Measurements from ENCODE around the gene TKT. TPM values are rescaled to one million over a fixed set of nuclear protein-coding genes. Genes with fewer than 3 reads are reported as not detected.

The TKT gene
- total RNA-seq, 2 experiments from 2014 or later, result 91.5 to 103 TPM

DNA sequence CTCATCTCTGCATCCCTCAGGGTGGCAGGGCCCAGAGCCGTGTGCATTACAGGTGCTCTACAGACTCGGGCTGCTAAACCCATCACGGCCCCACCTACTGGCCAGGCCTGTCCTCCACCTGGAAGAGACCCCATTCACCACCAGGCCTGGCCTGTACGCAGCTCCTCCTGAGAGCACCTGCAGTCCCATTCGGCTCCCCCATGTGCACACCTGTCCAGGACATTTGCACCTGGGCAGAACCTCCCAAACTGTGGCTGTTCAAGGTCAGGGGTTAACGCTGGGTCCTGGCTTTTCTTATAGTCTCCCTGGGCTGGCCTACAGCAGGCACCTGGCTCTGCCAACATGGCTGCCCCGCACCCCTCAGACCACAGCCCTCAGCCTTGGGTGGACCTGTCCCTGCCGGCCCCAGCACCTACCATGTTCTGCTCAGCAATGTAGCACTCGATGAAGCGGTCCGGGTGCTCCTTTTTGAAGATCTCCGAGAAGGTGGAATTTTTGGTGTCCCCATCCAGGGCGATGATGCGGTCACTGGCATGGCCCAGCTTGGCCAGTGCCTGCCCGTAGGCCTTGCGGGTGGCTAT is 25.7 kb downstream of the TKT start:
- no peak overlapping the region for H3K27ac Mint-ChIP-seq

DNA sequence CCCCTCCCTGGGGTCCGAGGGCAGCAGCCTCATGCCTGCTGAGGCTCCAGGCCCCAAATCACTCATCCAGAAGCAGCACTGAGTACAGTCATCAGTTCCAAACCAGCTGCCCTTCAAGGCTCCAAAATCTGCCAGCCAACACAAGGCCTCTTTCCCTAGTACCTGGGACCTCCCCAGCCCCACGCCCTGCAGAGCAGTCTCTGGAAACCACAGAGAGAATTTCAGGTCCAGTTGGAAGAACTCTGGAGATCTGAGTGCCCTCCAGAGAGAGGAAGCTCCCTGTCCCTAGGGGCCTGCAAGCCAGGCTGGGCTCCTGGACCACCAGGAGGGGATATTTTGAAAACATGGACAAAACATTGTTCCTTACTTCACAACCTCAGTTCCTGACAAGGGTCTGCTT is 26.2 kb downstream of the TKT start:
- CTCF ChIA-PET, result no interaction called here
- Mint-ChIP-seq H3K36me3 (ENCODE audit: low read depth) (peaks cover 89% of the 10 kb centered on the region), H3K4me1 (ENCODE audit: low read depth) (no peaks in the 10 kb centered on the region), H3K27ac (no peak overlapping the region), H3K4me3 (no peak overlapping the region), H3K27me3 (no peaks in the 10 kb centered on the region), H3K9me3 (no peaks in the 10 kb centered on the region)
- TF ChIP-seq, protein P1, sequence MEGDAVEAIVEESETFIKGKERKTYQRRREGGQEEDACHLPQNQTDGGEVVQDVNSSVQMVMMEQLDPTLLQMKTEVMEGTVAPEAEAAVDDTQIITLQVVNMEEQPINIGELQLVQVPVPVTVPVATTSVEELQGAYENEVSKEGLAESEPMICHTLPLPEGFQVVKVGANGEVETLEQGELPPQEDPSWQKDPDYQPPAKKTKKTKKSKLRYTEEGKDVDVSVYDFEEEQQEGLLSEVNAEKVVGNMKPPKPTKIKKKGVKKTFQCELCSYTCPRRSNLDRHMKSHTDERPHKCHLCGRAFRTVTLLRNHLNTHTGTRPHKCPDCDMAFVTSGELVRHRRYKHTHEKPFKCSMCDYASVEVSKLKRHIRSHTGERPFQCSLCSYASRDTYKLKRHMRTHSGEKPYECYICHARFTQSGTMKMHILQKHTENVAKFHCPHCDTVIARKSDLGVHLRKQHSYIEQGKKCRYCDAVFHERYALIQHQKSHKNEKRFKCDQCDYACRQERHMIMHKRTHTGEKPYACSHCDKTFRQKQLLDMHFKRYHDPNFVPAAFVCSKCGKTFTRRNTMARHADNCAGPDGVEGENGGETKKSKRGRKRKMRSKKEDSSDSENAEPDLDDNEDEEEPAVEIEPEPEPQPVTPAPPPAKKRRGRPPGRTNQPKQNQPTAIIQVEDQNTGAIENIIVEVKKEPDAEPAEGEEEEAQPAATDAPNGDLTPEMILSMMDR (IDR thresholded peaks at IDR 0.05), result no peak
- ATAC-seq (ENCODE audit: poor library complexity) (no peak), DNase-seq (no peak)
- H3K9me3 ChIP-seq (ENCODE audit: control insufficient read depth in 1 of 2, insufficient read depth in 1 of 2, low read length in 2 of 2), result peaks cover 0 to 3% of the 10 kb centered on the region in 2 experiments
- no peaks in the 10 kb centered on the region for H3K4me1 ChIP-seq (ENCODE audit: insufficient read depth, low read length)
- H3K36me3 ChIP-seq (ENCODE audit: insufficient read depth, low read length), result peaks cover 99% of the 10 kb centered on the region
- no peak overlapping the region for H3K27ac ChIP-seq (ENCODE audit: low read depth in 1 of 2, low read length in 2 of 2)
- POLR2A ChIA-PET, result no interaction called here
- intact Hi-C loops (cut with DNase I, micrococcal nuclease), result no loop called here
- no peaks in the 10 kb centered on the region for H3K27me3 ChIP-seq (ENCODE audit: control insufficient read depth in 1 of 2, insufficient read depth in 2 of 2, low read length in 2 of 2)
- H3K4me3 ChIP-seq (ENCODE audit: low read length), result no peak overlapping the region

More for the DNA sequence above, 25.7 kb downstream of the TKT start:
- Mint-ChIP-seq H3K4me1 (ENCODE audit: low read depth) (no peaks in the 10 kb centered on the region), H3K4me3 (no peak overlapping the region), H3K9me3 (no peaks in the 10 kb centered on the region), H3K36me3 (ENCODE audit: low read depth) (peaks cover 89% of the 10 kb centered on the region), H3K27me3 (no peaks in the 10 kb centered on the region)
- no peaks in the 10 kb centered on the region for H3K27me3 ChIP-seq (ENCODE audit: control insufficient read depth in 1 of 2, insufficient read depth in 2 of 2, low read length in 2 of 2)
- ATAC-seq (ENCODE audit: poor library complexity), result no peak
- POLR2A ChIA-PET, result no interaction called here
- peaks cover 0 to 3% of the 10 kb centered on the region in 2 experiments for H3K9me3 ChIP-seq (ENCODE audit: control insufficient read depth in 1 of 2, insufficient read depth in 1 of 2, low read length in 2 of 2)
- H3K4me1 ChIP-seq (ENCODE audit: insufficient read depth, low read length), result no peaks in the 10 kb centered on the region
- H3K4me3 ChIP-seq (ENCODE audit: low read length), result no peak overlapping the region
- CTCF ChIA-PET, result no interaction called here
- DNase-seq, result peak in 1 of 14 experiments; percentile 8
- H3K36me3 ChIP-seq (ENCODE audit: insufficient read depth, low read length), result peaks cover 99% of the 10 kb centered on the region
- intact Hi-C loops (cut with DNase I, micrococcal nuclease), result no loop called here
- H3K27ac ChIP-seq (ENCODE audit: low read depth in 1 of 2, low read length in 2 of 2), result no peak overlapping the region
- TF ChIP-seq, protein P1 (IDR thresholded peaks at IDR 0.05), result no peak

DNA sequence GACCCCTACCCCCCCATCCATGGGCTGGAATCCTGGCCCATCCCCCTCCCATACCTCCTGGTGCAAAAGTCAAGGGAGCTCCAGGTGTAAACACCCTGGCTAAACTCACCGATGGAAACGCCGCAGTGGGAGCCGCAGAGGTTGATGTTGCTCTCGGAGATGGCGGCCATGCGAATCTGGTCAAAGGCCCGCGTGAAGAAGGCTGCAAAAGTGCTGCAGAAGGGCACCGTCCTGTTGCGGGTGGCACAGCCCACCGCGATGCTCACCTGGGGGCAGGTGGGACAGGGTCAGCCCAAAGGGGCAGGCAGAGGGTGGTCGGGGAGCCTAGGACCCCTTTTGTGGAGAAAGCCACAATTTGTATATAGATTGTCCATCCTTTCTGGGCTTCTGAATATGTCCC is 26.7 kb downstream of the TKT start:
- Mint-ChIP-seq H3K9me3 (no peaks in the 10 kb centered on the region), H3K4me3 (no peak overlapping the region), H3K27ac (no peak overlapping the region), H3K36me3 (ENCODE audit: low read depth) (peaks cover 89% of the 10 kb centered on the region), H3K4me1 (ENCODE audit: low read depth) (no peaks in the 10 kb centered on the region), H3K27me3 (no peaks in the 10 kb centered on the region)
- TF ChIP-seq, protein P1 (IDR thresholded peaks at IDR 0.05), result no peak
- Histone ChIP-seq H3K4me3 (ENCODE audit: low read length) (no peak overlapping the region), H3K9me3 (ENCODE audit: control insufficient read depth in 1 of 2, insufficient read depth in 1 of 2, low read length in 2 of 2) (peaks cover 0 to 3% of the 10 kb centered on the region in 2 experiments), H3K27me3 (ENCODE audit: control insufficient read depth in 1 of 2, insufficient read depth in 2 of 2, low read length in 2 of 2) (no peaks in the 10 kb centered on the region), H3K27ac (ENCODE audit: low read depth in 1 of 2, low read length in 2 of 2) (no peak overlapping the region), H3K36me3 (ENCODE audit: insufficient read depth, low read length) (peaks cover 99% of the 10 kb centered on the region), H3K4me1 (ENCODE audit: insufficient read depth, low read length) (no peaks in the 10 kb centered on the region)
- ATAC-seq (ENCODE audit: poor library complexity) (no peak), DNase-seq (peak in 1 of 14 experiments; percentile 9)
- POLR2A ChIA-PET, result no interaction called here
- CTCF ChIA-PET, result no interaction called here
- intact Hi-C loops (cut with DNase I, micrococcal nuclease), result no loop called here

Measured in CD4-positive, alpha-beta T cell (primary cell).